Hematopoietic multipotent progenitor cell treated with erythropoietin and hydrocortisone succinate and interleukin-3 and kit ligand, for 6 days (in vitro differentiated cells): ENCODE data around the gene VAPB.
A peak's percentile ranks its signal among the peaks of the same experiment; 100 is the strongest.

Experiments used
- DNase-seq: peaks from one replicate; pipeline ENCODE4 v3.0.0-alpha.2; 2015

The VAPB gene

GRCh38 chr20:58378704-58379103 lies 10.3 kb upstream of the VAPB start:
- no peak for DNase-seq

GRCh38 chr20:58381627-58382026 lies 7.4 kb upstream of the VAPB start:
- DNase-seq, result no peak

DNA sequence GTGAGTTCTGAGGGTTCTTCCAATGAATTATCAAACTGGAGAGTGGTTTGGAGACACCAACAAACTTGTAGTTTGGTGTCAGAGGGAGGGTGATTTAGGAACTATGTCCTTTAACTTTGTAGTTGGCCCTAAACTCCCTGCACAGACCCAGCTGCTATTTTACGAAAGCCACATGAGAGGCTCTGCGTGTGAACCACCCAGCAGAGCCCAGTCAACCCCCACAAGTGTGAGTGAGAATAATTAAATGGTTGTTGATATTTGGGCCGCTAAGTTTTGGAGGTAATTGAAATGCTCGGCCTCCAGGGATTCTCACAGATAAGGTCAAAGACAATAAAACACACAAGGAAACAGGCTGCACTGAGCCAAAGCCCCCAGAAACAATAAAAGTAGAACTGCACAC lies 6.9 kb upstream of the VAPB start:
- DNase-seq, result no peak

DNA sequence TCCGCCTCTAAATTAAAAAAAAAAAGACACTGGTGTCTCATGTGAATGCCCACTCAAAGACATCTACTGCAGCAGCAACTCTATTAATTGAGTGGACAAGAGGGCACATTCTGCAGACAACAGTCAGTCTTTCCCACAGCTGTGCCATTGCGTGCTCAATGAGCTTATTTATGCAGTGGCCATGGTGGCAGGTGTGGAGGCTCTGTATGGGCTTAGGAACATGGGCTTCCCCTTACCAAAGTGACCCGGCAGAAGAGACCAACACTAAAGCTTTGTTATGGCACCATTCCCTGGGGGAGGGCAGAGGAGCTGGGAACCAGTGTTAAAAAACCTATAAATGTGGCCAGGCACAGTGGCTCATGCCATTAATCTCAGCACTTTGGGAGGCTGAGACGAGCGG lies 4.2 kb upstream of the VAPB start:
- no peak for DNase-seq

- no peak for DNase-seq
Observed at GRCh38 chr20:58388028-58388601, 914 bp upstream of the VAPB start.

GRCh38 chr20:58389324-58389967 lies 417 bp downstream of the VAPB start:
- peak; percentile 68 for DNase-seq

DNA sequence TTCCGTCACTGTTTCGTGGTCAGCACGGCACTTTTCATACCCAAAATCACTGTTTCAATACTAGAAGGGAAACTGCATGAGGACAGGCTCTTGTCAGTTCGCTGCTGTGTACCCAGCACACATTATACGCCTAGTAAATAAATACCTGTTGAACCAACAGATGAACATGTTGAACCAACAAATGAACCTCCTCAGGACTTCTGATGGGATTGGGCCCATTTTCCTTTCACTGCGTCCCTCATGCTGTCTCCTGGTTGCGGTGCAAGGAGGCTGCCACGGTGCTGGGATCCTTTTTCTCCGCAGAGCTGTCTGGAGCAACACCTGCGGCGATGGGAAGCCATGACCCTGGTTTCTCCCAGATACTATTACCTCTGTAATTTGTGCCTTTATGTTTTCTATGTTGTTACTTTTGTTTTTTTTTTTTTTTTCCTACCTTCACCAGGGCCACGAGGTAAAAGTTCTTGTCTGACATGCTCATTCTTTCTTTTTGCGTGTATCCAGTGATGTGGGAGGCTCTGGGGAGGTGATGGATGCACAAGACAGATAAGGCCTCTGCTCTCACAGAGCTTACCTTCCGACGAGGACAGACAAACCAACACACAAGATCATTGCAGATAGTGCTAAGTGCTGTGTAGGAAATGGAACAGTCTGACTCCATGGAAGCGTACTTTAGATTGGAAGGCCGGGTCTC lies 1.1 kb downstream of the VAPB start:
- DNase-seq, result peak; percentile 68

GRCh38 chr20:58390659-58391035 lies 1.6 kb downstream of the VAPB start:
- DNase-seq, result no peak

DNA sequence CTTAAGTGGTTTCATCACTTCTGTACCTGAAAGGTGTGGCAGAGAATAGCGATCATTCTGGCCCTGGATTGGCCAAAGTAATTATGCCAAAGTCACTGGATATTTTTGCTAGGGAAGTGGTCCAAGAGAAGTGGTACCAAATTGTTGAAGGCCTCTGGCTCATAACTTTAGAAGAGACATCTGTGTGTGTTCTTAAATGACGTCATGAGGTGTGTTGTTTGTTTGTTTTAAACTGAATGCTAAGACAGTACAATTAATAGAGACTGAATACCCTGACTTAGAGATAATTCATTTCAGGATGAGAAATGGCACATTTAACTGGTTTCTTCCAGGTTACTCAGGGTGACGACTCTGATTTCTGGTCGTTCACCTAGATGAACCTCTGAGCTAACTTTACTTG lies 3.3 kb downstream of the VAPB start:
- DNase-seq, result no peak

DNA sequence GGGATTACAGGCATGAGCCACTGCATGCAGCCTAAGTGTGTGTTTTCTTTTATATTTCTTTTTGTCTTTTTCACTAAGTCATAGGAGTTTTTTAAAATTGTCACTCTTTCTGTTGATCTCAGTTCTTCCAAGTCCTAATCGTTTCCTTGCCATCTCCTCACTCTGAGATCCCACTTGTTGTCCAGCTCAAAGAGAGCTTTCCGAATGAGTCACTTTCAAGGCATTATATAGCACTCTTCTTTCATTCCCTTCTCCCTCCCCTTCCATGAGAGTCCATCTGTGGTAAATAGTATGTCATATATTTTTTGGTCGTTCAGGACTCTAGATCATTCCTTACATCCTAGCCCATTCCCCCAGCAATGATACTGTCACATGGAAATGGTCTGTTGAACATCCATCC lies 4.3 kb downstream of the VAPB start:
- DNase-seq, result no peak

- DNase-seq, result no peak
Observed at GRCh38 chr20:58394801-58395200, 5.8 kb downstream of the VAPB start.

DNA sequence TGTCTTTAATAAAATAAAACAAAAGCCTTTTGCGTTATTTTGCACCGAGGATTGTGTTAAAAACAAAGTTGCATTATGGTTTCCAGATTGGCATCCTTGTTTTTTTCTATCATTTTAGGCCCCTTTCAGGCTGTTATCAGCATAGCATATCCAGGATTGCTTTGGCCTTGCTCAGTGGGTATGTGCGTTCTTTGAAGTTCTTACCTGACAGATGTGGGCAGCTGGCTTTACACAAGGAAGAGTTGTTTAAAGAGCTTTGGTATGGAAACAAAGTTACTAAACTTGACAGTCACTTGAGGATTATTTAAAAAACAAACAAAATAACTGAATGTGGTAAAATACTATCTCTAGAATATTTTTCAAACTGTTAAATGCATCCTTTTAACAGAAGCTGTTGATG lies 6.6 kb downstream of the VAPB start:
- no peak for DNase-seq

DNA sequence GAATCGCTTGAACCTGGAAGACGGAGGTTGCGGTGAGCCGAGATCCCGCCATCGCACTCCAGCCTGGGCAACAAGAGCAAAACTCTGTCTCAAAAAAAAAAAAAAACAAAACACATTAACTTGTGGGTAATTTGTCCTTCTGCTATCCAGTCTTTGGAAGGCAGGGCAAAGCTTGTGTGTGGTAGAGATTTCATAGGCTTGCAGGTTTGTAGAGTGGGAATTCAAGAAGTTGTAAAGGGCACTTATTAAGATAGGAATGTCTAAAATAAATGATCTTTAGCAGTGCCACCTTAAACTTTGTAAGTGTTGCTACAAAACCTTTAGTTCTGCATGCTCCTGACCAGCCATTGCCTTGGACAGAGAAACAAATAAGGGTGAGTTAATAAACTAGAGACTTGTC lies 8.4 kb downstream of the VAPB start:
- no peak for DNase-seq

GRCh38 chr20:58398254-58398653 lies 9.2 kb downstream of the VAPB start:
- no peak for DNase-seq

- no peak for DNase-seq
Observed at GRCh38 chr20:58399926-58400325, 10.9 kb downstream of the VAPB start.

DNA sequence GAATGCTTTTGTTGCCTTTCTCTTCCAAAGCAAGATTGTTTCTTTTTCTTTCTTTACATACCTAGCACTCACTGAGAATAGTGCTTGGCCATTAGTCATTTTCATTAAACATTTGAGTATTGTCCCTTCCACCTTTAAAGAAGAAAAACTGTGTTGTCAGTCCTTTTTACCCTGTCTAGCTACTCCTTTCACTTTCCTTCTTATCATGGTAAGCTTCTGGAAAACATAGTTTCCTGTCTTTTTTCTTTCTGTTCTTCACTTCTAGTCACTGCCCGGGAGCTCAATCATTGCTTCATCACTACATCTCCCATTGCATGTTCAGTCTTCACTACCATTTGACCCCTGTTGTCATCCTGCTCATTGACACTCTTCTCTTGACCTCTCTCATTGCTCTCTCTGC lies 12.1 kb downstream of the VAPB start:
- DNase-seq, result no peak

- DNase-seq, result no peak
Observed at GRCh38 chr20:58402305-58402704, 13.3 kb downstream of the VAPB start.

DNA sequence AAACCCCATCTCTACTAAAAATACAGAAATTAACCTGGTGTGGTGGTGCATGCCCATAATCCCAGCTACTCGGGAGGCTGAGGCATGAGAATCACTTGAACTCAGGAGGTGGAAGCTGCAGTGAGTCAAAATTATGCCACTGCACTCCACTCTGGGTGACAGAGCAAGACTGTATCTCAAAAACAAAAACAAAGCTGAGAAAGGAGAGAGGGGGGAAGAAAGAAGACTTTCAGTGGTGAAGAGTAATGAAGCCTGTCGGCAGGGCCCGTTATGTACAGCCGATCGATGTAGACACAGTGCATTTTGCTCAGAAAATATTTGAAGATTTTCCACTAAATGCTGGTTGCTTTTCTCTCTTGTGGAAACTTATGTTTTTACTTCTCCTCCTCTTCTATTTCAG lies 13.8 kb downstream of the VAPB start:
- DNase-seq, result no peak

DNA sequence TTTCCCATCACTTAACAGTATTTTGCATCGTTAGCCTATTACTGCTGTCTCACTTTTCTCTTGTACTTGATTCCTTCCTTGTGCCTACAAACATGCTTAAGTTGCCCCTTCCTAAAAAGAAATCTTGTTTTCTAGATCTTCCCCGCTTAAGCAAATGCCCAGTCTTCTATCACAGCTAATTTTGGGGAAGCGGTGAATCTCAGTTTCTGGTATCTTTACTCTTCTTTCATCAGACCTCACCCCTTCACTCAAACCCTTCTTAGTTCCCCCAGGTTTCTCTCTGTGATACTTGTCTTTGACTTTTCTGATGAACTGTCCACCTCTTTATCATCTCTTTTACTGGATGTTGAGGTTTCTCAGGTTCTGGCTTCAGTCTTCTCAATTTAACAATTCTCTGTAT lies 14.2 kb downstream of the VAPB start:
- DNase-seq, result no peak

DNA sequence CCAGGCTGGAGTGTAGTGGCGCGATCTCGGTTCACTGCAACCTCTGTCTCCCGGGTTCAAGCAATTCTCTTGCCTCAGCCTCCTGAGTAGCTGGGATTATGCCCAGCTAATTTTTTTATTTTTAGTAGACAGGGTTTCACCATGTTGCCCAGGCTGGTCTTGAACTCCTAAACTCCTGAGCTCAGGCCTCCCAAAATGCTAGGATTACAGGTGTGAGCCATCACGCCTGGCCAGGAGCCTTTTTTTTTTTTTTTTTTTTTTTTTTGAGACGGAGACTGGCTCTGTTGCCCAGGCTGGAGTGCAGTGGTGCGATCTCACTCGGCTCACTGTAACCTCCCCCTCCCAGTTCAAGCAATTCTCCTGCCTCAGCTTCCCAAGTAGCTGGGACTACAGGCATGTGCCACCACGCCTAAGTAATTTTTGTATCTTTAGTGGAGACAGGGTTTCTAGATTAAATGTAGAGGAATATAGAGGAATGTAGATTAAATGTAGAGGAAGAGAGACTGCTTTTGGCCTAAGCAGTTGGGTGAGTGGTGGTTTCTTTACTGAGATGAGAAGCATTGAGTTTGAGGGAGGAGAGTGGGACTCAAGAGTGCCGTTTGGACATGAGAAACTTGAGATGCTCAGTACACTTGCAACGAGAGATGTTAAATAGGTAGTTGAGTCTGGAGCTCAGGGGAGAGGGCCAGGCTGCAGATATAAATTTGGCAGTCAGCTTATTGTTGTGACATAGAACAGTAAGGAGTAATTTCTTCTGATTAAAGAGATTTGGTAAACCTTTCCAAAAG lies 16.7 kb downstream of the VAPB start:
- no peak for DNase-seq

DNA sequence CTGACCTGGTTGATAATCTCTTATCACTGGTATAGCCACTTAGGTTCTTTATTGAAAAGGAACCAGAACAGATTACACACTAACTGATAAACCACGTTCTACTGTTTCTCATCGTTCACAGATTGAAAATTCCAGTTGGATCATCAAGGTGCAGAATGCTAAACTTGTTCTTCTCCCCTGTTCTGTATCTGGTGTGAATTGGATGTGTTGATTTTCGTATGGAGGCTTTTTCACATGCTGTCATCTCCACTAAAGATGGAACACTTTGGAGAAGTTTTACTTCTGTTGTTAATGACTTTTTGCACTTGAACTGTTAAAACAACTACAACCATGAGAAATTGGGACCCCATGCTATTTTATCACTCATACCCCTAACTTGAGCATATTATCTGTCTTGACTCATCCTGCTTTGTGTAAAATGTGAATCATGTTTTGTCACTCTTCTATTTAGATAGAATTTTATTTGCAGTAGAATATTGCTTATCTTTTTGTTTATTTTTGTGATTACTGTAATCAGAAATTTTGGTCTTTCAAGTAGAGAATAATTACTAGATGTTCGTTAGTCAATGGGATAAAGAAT lies 17.5 kb downstream of the VAPB start:
- DNase-seq, result no peak

DNA sequence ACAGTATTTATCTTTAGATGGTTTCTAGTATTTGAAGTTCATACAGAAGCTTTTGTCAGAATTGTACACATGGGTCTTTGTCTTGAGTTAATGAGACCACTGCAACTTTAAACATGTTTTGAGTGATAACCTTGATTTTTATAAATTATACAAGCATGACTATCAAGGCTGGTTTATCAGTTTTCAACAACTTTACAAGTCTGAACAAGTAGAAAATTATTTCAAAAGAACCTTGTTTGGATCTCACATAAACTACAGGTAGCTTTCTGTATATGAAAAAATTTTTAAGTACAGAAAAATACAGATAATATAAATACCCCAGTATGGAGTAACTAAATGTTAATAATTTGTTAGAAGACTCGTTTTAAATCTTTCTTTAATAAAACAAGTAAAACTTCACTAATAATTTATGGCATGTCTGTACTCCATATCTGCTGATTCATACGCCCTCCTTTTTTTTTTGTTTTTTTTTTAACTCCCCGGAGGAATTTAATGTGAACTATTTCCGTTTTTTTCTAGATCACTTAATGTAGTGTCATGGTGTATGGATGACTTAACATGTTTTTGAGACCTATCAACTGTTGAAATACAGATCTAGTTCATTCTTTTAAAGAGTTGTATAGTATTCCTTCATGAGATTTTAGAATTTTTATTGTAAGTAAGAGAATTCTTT lies 18.3 kb downstream of the VAPB start:
- DNase-seq, result peak; percentile 71

- no peak for DNase-seq
Observed at GRCh38 chr20:58407966-58408557, 19.0 kb downstream of the VAPB start.
